ENCODE results near the gene MCRS1.

The MCRS1 gene

DNA sequence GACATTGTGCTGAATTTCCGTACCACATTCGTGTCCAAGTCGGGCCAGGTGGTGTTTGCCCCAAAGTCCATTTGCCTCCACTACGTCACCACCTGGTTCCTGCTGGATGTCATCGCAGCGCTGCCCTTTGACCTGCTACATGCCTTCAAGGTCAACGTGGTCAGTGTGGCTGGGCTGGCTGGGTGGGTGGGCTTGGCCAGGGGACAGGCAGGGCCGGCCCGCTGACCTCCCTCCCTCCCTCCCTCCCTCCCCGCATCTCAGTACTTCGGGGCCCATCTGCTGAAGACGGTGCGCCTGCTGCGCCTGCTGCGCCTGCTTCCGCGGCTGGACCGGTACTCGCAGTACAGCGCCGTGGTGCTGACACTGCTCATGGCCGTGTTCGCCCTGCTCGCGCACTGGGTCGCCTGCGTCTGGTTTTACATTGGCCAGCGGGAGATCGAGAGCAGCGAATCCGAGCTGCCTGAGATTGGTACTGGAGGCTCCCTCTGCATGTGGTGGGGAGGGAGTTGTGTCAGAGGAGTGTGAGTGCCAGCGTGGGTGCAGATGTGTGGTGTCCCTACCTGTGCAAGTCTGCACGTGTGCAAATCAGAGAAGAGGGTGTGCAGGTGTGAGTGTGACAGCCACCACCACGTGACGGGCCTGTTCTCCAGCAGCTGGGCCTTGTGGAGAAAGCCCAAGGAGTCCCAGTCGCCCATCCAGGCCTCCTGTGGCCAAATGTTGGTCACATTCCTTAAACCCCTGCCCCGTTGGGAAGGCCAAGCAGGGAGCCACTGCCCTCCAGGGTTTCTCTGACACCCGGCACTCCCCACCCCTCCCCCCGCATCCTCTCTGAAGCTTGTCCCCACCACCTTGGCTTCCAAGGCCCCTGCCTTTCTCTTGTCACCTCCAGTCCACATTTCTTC is 23.8 kb downstream of the MCRS1 start:
- TF ChIP-seq, protein P1, sequence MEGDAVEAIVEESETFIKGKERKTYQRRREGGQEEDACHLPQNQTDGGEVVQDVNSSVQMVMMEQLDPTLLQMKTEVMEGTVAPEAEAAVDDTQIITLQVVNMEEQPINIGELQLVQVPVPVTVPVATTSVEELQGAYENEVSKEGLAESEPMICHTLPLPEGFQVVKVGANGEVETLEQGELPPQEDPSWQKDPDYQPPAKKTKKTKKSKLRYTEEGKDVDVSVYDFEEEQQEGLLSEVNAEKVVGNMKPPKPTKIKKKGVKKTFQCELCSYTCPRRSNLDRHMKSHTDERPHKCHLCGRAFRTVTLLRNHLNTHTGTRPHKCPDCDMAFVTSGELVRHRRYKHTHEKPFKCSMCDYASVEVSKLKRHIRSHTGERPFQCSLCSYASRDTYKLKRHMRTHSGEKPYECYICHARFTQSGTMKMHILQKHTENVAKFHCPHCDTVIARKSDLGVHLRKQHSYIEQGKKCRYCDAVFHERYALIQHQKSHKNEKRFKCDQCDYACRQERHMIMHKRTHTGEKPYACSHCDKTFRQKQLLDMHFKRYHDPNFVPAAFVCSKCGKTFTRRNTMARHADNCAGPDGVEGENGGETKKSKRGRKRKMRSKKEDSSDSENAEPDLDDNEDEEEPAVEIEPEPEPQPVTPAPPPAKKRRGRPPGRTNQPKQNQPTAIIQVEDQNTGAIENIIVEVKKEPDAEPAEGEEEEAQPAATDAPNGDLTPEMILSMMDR (conservative IDR thresholded peaks at IDR 0.05; ENCODE audit: low read depth, low read length), result no peak
- no peak overlapping the region for H3K4me3 ChIP-seq (ENCODE audit: low read depth, low read length)
- peak; percentile 43 for DNase-seq (ENCODE audit: low read depth)

DNA sequence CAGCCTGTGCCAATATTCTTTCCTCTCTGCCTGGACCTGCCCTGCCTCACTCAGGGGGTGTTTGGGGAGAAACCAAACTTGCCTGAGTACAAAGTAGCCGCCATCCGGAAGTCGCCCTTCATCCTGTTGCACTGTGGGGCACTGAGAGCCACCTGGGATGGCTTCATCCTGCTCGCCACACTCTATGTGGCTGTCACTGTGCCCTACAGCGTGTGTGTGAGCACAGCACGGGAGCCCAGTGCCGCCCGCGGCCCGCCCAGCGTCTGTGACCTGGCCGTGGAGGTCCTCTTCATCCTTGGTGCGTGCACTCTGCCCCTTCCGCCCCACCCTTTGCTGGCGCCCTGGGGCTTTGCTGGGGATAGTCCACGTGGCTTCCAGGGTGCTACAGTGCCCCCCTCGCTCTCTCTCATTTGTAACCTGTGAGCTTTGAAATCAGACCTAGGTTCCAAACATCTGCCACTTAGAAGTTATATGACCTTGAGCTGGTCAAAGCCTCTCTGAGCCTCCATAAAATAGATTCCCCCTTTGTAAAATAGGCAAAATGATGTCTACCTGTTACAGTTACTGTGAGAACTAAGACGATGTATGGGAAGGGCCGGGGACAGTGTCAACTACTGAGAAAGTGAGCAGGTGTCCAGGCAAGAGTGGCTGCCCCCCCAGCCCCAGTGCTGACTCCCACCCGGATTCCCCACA is 24.6 kb downstream of the MCRS1 start:
- TF ChIP-seq, protein P1 (conservative IDR thresholded peaks at IDR 0.05; ENCODE audit: low read depth, low read length), result no peak
- no peak overlapping the region for H3K4me3 ChIP-seq (ENCODE audit: low read depth, low read length)
- no peak for DNase-seq (ENCODE audit: low read depth)

DNA sequence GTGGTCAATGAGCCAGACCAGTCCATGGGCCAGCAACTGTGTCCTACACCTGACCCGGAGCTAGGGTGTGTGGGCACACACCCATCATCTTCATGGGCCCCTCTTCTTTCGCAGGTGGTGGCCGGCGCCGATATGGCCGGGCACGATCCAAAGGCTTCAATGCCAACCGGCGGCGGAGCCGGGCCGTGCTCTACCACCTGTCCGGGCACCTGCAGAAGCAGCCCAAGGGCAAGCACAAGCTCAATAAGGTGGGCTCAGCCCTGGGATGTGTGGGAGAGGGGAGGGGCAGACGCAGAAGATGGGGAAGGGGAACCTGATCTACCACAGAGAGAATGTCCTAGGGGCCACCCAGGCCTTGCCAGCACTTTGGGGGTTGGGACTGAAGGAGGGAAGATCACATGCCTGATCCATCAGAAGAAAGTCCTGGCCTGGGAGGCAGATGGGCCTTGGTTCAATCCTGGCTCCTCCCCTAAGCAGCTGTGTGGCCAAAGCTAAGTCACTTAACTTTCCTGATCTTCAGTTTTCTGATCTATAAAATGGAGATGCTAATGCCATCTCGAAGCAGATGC is 25.3 kb downstream of the MCRS1 start:
- TF ChIP-seq, protein P1 (conservative IDR thresholded peaks at IDR 0.05; ENCODE audit: low read depth, low read length), result no peak
- no peak overlapping the region for H3K4me3 ChIP-seq (ENCODE audit: low read depth, low read length)
- no peak for DNase-seq (ENCODE audit: low read depth)

DNA sequence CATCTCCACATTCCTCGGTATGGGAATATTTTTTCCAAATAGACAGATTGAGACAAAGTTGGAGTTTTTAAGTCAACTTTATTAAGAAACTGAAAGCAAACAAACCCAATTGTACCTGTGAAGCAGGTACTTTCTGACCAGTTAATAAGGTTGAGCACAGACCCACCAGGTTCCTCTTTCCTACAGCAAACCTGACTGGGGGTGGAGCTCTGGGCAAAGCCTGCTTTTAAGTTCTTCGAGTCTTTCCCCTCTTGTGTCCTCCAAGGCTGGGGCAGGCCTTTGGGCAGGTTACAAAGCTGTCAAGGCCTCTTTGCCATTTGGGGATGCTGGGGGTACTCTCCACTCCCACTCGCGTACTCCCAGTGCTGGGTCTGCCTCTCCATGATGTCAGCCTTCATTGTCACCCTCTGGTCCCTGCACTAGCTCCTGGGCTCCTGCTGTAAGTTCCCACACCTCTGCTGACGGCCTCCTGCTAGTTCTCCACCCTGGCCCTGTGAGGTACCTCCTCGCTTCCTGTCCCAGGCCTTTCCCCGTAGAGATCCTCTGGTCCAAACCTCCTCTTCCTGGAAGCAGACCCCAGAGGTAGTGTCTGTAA is 25.9 kb downstream of the MCRS1 start:
- TF ChIP-seq, protein P1 (conservative IDR thresholded peaks at IDR 0.05; ENCODE audit: low read depth, low read length), result no peak
- no peak overlapping the region for H3K4me3 ChIP-seq (ENCODE audit: low read depth, low read length)
- DNase-seq (ENCODE audit: low read depth), result no peak

DNA sequence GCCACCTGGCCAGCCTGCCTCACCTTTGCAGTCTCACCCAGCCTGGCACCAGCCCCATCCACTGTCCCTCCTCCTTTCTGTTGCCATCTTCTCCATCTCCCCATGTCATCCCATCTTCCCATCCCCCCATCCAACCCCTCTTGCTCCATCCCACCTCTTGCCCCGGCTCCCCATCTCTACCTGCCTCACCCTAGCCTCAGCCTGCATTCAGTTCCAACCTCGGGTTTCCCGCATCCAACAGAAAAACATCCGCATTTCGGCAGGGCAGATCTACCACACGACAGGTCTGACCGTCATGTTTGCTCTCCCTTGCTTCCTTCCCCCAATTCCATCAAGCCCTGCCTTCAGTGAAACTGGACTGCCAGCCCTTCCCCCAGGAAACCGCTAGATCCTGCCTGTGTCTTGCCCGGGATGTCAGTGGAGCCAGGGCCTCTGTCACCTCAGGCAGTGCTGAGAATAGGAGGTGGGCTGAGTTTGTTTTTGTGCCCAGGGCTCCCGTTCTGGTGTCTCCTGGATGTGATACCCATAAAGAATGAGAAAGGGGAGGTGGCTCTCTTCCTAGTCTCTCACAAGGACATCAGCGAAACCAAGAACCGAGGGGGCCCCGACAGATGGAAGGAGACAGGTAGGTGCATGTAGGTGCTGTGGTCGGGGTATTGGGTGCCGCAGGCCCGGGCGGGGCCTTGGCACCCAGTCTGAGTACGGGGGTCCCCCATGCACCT is 26.6 kb downstream of the MCRS1 start:
- DNase-seq (ENCODE audit: low read depth), result no peak
- no peak overlapping the region for H3K4me3 ChIP-seq (ENCODE audit: low read depth, low read length)
- TF ChIP-seq, protein P1 (conservative IDR thresholded peaks at IDR 0.05; ENCODE audit: low read depth, low read length), result no peak

All from choroid plexus epithelial cell (primary cell).